ENCODE data around the gene GCAT.
A peak's percentile ranks its signal among the peaks of the same experiment; 100 is the strongest.

The GCAT gene

GRCh38 chr22:37807410-37808293, at the start of gene GCAT:
Gene GCAT (plus strand): TSS chr22:37807934. CDS start chr22:37807968, 34 bp downstream.
- DNase-seq: peak; percentile 88

GRCh38 chr22:37758694-37759093, 49.0 kb upstream of the GCAT start:
- DNase-seq: no peak

GRCh38 chr22:37759281-37759680, 48.5 kb upstream of the GCAT start:
- DNase-seq: no peak

GRCh38 chr22:37760152-37760551, 47.6 kb upstream of the GCAT start:
- peak; percentile 32 for DNase-seq

GRCh38 chr22:37762389-37762836, 45.3 kb upstream of the GCAT start:
- DNase-seq: no peak

- no peak for DNase-seq
Observed at GRCh38 chr22:37763012-37763411, 44.7 kb upstream of the GCAT start.

- no peak for DNase-seq
Observed at GRCh38 chr22:37763652-37764051, 44.1 kb upstream of the GCAT start.

GRCh38 chr22:37764622-37765021, 43.1 kb upstream of the GCAT start:
- no peak for DNase-seq

GRCh38 chr22:37765498-37765897, 42.2 kb upstream of the GCAT start:
- no peak for DNase-seq

GRCh38 chr22:37765953-37766576, 41.7 kb upstream of the GCAT start:
- no peak for DNase-seq

GRCh38 chr22:37768273-37768672, 39.5 kb upstream of the GCAT start:
- DNase-seq: no peak

- DNase-seq: no peak
Observed at GRCh38 chr22:37769056-37769455, 38.7 kb upstream of the GCAT start.

GRCh38 chr22:37771081-37771480, 36.7 kb upstream of the GCAT start:
- no peak for DNase-seq

- no peak for DNase-seq
Observed at GRCh38 chr22:37771702-37772427, 35.9 kb upstream of the GCAT start.

- DNase-seq: no peak
Observed at GRCh38 chr22:37774728-37775127, 33.0 kb upstream of the GCAT start.

- DNase-seq: no peak
Observed at GRCh38 chr22:37775785-37776638, 31.7 kb upstream of the GCAT start.

GRCh38 chr22:37776639-37777005, 31.1 kb upstream of the GCAT start:
- DNase-seq: no peak

- no peak for DNase-seq
Observed at GRCh38 chr22:37777122-37777687, 30.5 kb upstream of the GCAT start.

GRCh38 chr22:37778370-37779009, 29.2 kb upstream of the GCAT start:
- DNase-seq: no peak

GRCh38 chr22:37781434-37782059, 26.2 kb upstream of the GCAT start:
- no peak for DNase-seq

All from NCI-H510A treated with DMSO at 0.1 percent for 48 hours (cell line).